Heart left ventricle (tissue), 16 donors: ENCODE measurements around the gene KRTAP9-6. TPM values are rescaled to one million over a fixed set of nuclear protein-coding genes. Genes with fewer than 3 reads are reported as not detected.
"Not testable (repeated sequence)": the region's sequence is repeated elsewhere in the genome, so short reads cannot be mapped to it uniquely, and the experiment has no call there.

ENCODE experiments used
- ATAC-seq, 4 donors: fragments of 200-7000 bp; cut with Tn5 transposase; one replicate each; pipeline ENCODE4 v1.9.1; 2020 to 2022; ENCODE audit warnings: moderate library complexity in 4 of 4, mild to moderate bottlenecking in 3 of 4, moderate number of reproducible peaks in 1 of 4
- DNase-seq, 5 donors: peaks; one replicate each; pipeline ENCODE4 v3.0.0-alpha.2; 2020
- H3K27ac ChIP-seq, 12 donors: fragments of 200-600 bp; sonication (generic) in 4 of 12; one replicate each; pipeline versions ENCODE4 v1.5.0 to v1.8.0; 2016 to 2022; ENCODE audit warnings: mild to moderate bottlenecking in 2 of 12
- H3K27me3 ChIP-seq, 9 donors: fragments of 200-600 bp; sonication (generic) in 2 of 9; one replicate each; pipeline versions ENCODE4 v1.5.1 to v1.8.0; 2016 to 2022; ENCODE audit warnings: mild to moderate bottlenecking in 3 of 9
- H3K36me3 ChIP-seq, 9 donors: fragments of 200-600 bp; sonication (generic) in 2 of 9; one replicate each; pipeline versions ENCODE4 v1.5.0 to v1.8.0; 2018 to 2022; ENCODE audit warnings: mild to moderate bottlenecking in 2 of 9
- H3K4me1 ChIP-seq, 12 donors: fragments of 200-600 bp; sonication (generic) in 4 of 12; one replicate each; pipeline versions ENCODE4 v1.5.0 to v1.8.0; 2016 to 2022; ENCODE audit warnings: mild to moderate bottlenecking in 3 of 12
- H3K4me3 ChIP-seq, 12 donors: fragments of 200-600 bp; sonication (generic) in 4 of 12; one replicate each; pipeline versions ENCODE4 v1.5.0 to v1.8.0; 2017 to 2022; ENCODE audit warnings: mild to moderate bottlenecking in 9 of 12, moderate library complexity in 4 of 12
- H3K9me3 ChIP-seq, 12 donors: fragments of 200-600 bp; sonication (generic) in 4 of 12; one replicate each; pipeline versions ENCODE4 v1.5.0 to v1.8.0; 2016 to 2022; ENCODE audit warnings: mild to moderate bottlenecking in 1 of 12
- CTCF ChIP-seq, 12 donors: fragments of 200-600 bp; sonication (generic) in 4 of 12; IDR thresholded peaks; one replicate each; pipeline versions ENCODE4 v1.5.0 to v1.8.0; 2018 to 2022; ENCODE audit warnings: antibody characterized with exemption in 12 of 12, mild to moderate bottlenecking in 5 of 12
- POLR2A ChIP-seq, 2 donors: fragments of 450-650 bp; IDR thresholded peaks; one replicate each; pipeline ENCODE4 v1.6.1; 2017; ENCODE audit warnings: antibody characterized with exemption in 2 of 2, mild to moderate bottlenecking in 2 of 2, moderate library complexity in 2 of 2
- WGBS, 4 donors: extraction: QIAGEN DNeasy Blood & Tissue Kit in 2 of 4; methylation state at CpG; one replicate each; pipeline versions ENCODE4 v1.1.5 to v1.1.7; 2013 to 2018; 5-methylcytosine and 5-hydroxymethylcytosine counted together
- intact Hi-C, 10 donors: fragments of 100-400 bp; cut with DNase I; formaldehyde crosslinking; loops; one replicate each; pipeline versions ENCODE4 v1.11.1 to v1.14.2; 2022
- polyA plus RNA-seq, 2 donors: library from polyadenylated mRNA; stranded (reverse); fragments of 200-250 nt; gene quantifications; one replicate each; pipeline ENCODE4 v1.2.3, GENCODE V29; 2013
- total RNA-seq, 9 donors: library from RNA; depleted of rRNA in 2 of 9; stranded (reverse); fragments of >200 nt in 2 of 9; fragmentation: NEBNext Ultra II Directional in 3 of 9; extraction: Animal tissue kit (Norgen Biotek cat#: 25700) in 3 of 9; gene quantifications; one replicate each; pipeline versions ENCODE4 v1.1.0 to v1.2.4, GENCODE V29; 2016 to 2023
- donor health status: ischemic (EF 13 %, LVEDD 7.1; RV severe dilation, severe dysfunction).
- donor health status: healthy with polysubstance abuse.
- donor health status: DM: no; HTN: yes; CAD: no.
- donor health status: DM: no; HTN: no; CAD: no.
- donor health status: ischemic (EF 25% LVEDD 6.9; RV normal size, moderate dysfunction).
- donor health status: ischemic (EF 25% LVEDD 5.7; RV mildly dilated, moderate dysfunction).
- donor health status: healthy.
- donor health status: DM: yes; HTN: yes; CAD: no.
- donor health status: ischemic (EF 35%, LVEDD 5.7; RV mildly dilated, moderate dysfunction).
- donor health status: nonischemic (EF 11% LVEDD 7.7; RV severe dilation, severe dysfunction).
- donor health status: DM: yes; HTN: yes; CAD: no.
- donor health status: PGD.
- donor health status: ischemic (EF 29% LVEDD 5.4; RV normal size, mild dysfunction).
- donor health status: nonischemic (EF 23%, LVEDD 6.1; RV moderate dilation, normal function).

Gene KRTAP9-6
- total and polyA plus RNA-seq, 11 donors: not detected

- Histone ChIP-seq H3K4me1 (no peaks in the 10 kb centered on the region), H3K27ac (no peak overlapping the region), H3K27me3 (peaks cover 0 to 46% (median 6%) of the 10 kb centered on the region in 9 donors), H3K9me3 (no peaks in the 10 kb centered on the region), H3K36me3 (no peaks in the 10 kb centered on the region), H3K4me3 (no peak overlapping the region)
- ATAC-seq (no peak), DNase-seq (no peak)
- TF ChIP-seq POLR2A (IDR thresholded peaks at IDR 0.05) (no peak), CTCF (IDR thresholded peaks at IDR 0.05) (no peak)
- intact Hi-C loops: no loop called here
Measured at GRCh38 chr17:41230094-41230493, 35.1 kb upstream of the KRTAP9-6 start.

GRCh38 chr17:41231731-41232130, 33.4 kb upstream of the KRTAP9-6 start:
- intact Hi-C loops: no loop called here
- no peak for DNase-seq
- Histone ChIP-seq H3K9me3 (no peaks in the 10 kb centered on the region), H3K27ac (no peak overlapping the region), H3K27me3 (peaks cover 0 to 35% (median 6%) of the 10 kb centered on the region in 9 donors), H3K4me1 (no peaks in the 10 kb centered on the region), H3K36me3 (no peaks in the 10 kb centered on the region), H3K4me3 (no peak overlapping the region)
- WGBS, 4 donors: 75 to 86% (median 85%) methylated on average over 6 of the region's 6 CpGs
- TF ChIP-seq CTCF (IDR thresholded peaks at IDR 0.05) (no peak), POLR2A (IDR thresholded peaks at IDR 0.05) (no peak)
- no peak for ATAC-seq

DNA sequence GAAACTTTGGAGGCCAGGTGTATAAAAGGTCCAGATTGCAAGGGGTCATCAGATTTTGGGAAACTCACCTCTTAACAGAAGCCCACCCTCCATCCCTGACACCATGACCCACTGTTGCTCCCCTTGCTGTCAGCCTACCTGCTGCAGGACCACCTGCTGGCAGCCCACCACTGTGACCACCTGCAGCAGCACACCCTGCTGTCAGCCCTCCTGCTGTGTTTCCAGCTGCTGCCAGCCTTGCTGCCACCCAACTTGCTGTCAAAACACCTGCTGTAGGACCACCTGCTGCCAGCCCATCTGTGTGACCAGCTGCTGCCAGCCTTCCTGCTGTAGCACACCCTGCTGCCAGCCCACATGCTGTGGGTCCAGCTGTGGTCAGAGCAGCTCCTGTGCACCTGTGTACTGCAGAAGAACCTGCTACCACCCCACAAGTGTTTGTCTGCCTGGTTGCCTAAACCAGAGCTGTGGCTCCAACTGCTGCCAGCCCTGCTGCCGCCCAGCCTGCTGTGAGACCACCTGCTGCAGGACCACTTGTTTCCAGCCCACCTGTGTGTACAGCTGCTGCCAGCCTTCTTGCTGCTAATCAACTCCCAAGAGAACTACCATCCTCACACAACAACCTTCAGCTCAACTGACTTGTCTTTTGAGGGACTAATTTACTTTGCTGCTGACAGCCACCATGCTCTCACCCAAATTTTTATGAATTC, 32.6 kb upstream of the KRTAP9-6 start, which contains the start of gene KRTAP9-3:
Gene KRTAP9-3 (plus strand): TSS at position 51 of the 707 bp plus-strand sequence. CDS start 53 bp downstream, at position 104.
- H3K4me1 ChIP-seq, H3K4me3 ChIP-seq, DNase-seq, ATAC-seq, H3K36me3 ChIP-seq, H3K27ac ChIP-seq, intact Hi-C loops, H3K9me3 ChIP-seq: not testable (repeated sequence)
- H3K27me3 ChIP-seq: peaks cover 0 to 35% (median 6%) of the 10 kb centered on the region in 9 donors
- 76 to 100% (median 84%) methylated on average over 1 of the region's 1 CpG for WGBS, 4 donors

GRCh38 chr17:41237116-41237515, 28.1 kb upstream of the KRTAP9-6 start:
- WGBS, 4 donors: 63 to 68% (median 65%) methylated on average over 4 of the region's 4 CpGs
- H3K9me3 ChIP-seq, H3K36me3 ChIP-seq, ATAC-seq, intact Hi-C loops, DNase-seq, H3K27ac ChIP-seq, H3K4me3 ChIP-seq, H3K4me1 ChIP-seq: not testable (repeated sequence)
- peaks cover 0 to 32% (median 4%) of the 10 kb centered on the region in 9 donors for H3K27me3 ChIP-seq

- H3K36me3 ChIP-seq, ATAC-seq, DNase-seq, intact Hi-C loops, H3K4me1 ChIP-seq, H3K27ac ChIP-seq, H3K9me3 ChIP-seq, H3K4me3 ChIP-seq: not testable (repeated sequence)
- peaks cover 0 to 24% (median 4%) of the 10 kb centered on the region in 9 donors for H3K27me3 ChIP-seq
- WGBS, 4 donors: 30 to 53% (median 39%) methylated on average over 2 to 3 of the region's 3 CpGs
Measured at GRCh38 chr17:41237949-41238437, 27.2 kb upstream of the KRTAP9-6 start, which contains the start of gene KRTAP9-8. Gene KRTAP9-8, plus strand, starts transcription at chr17:41237999. Its CDS starts 53 bp downstream, at chr17:41238052.

GRCh38 chr17:41246995-41247787, 18.0 kb upstream of the KRTAP9-6 start:
- H3K9me3 ChIP-seq, H3K4me3 ChIP-seq, DNase-seq, ATAC-seq, H3K36me3 ChIP-seq, H3K4me1 ChIP-seq, H3K27ac ChIP-seq, intact Hi-C loops: not testable (repeated sequence)
- H3K27me3 ChIP-seq: peaks cover 0 to 19% (median 3%) of the 10 kb centered on the region in 9 donors
- 46 to 57% (median 49%) methylated on average over 2 of the region's 2 CpGs for WGBS, 4 donors

GRCh38 chr17:41249637-41250240, 15.4 kb upstream of the KRTAP9-6 start, which contains the start of gene KRTAP9-4:
Gene KRTAP9-4, plus strand, starts transcription at chr17:41249687. Its CDS starts 34 bp downstream, at chr17:41249721.
- peaks cover 0 to 34% (median 5%) of the 10 kb centered on the region in 9 donors for H3K27me3 ChIP-seq
- H3K9me3 ChIP-seq, H3K27ac ChIP-seq, H3K4me3 ChIP-seq, ATAC-seq, H3K36me3 ChIP-seq, H3K4me1 ChIP-seq, DNase-seq, intact Hi-C loops: not testable (repeated sequence)
- 50 to 90% (median 61%) methylated on average over 1 to 2 of the region's 2 CpGs for WGBS, 4 donors
